Endothelial cell of umbilical vein (primary cell): ENCODE measurements around the gene PRKAR1B. TPM values are rescaled to one million over a fixed set of nuclear protein-coding genes. Genes with fewer than 3 reads are reported as not detected.

Source experiments
- BruUV-seq: library from RNA; stranded (reverse); fragments of 400-500 nt; replicated peaks from 2 replicates; lab custom pipeline; 2021; lab: Mats Ljungman, UMichigan
- CTCF ChIA-PET: fragments of 300-600, 350-600 bp; sonication (Branson Sonifier 250); formaldehyde crosslinking; loops from one replicate; lab custom pipeline; 2021; ENCODE audit warnings: antibody characterized with exemption, inconsistent platforms; lab: Charles Lee
- POLR2A ChIA-PET: fragments of 300-600, 350-600 bp; sonication (Branson Sonifier 250); formaldehyde crosslinking; loops from one replicate; lab custom pipeline; 2021; ENCODE audit warnings: antibody characterized with exemption, inconsistent platforms; lab: Charles Lee
- DNase-seq: peaks from one replicate; pipeline ENCODE4 v3.0.0-alpha.2; 2011; ENCODE audit warnings: low read depth, low spot score
- FAIRE-seq: peaks from 2 replicates; lab custom pipeline; 2011; peaks lifted over from hg19 to GRCh38; lab: Jason Lieb, UNC
- H2AFZ ChIP-seq: 2 replicates; pipeline ENCODE4 v1.6.0; 2012; ENCODE audit warnings: low read depth, low read length, control low read depth, inconsistent platforms
- H3K27ac ChIP-seq: 2 replicates; pipeline ENCODE4 v1.5.1; 2011; ENCODE audit warnings: low read depth, mild to moderate bottlenecking, control low read depth, low read length, moderate library complexity; ENCODE audit not compliant: insufficient read depth
- H3K27me3 ChIP-seq, 2 experiments: 2 replicates each; pipeline versions ENCODE4 v1.6.0 to v1.6.1; 2011; ENCODE audit warnings: low read length in 2 of 2, mixed read lengths in 1 of 2; ENCODE audit not compliant: control insufficient read depth in 2 of 2, insufficient read depth in 2 of 2
- H3K36me3 ChIP-seq, 2 experiments: 2 replicates in 1 of 2; 3 replicates in 1 of 2; pipeline ENCODE4 v1.5.1; 2011; ENCODE audit warnings: low read length in 2 of 2, mild to moderate bottlenecking in 1 of 2, moderate library complexity in 1 of 2; ENCODE audit not compliant: control insufficient read depth in 2 of 2, insufficient read depth in 2 of 2; ENCODE audit errors: extremely low read depth in 1 of 2
- H3K4me1 ChIP-seq: 3 replicates; pipeline ENCODE4 v1.5.1; 2011; ENCODE audit warnings: mild to moderate bottlenecking, low read length; ENCODE audit not compliant: control insufficient read depth, insufficient read depth; ENCODE audit errors: extremely low read depth
- H3K4me2 ChIP-seq: 2 replicates; pipeline ENCODE4 v1.6.1; 2011; ENCODE audit warnings: low read length, control low read depth, mixed read lengths; ENCODE audit not compliant: insufficient read depth
- H3K4me3 ChIP-seq, 3 experiments: fragments of 200-600 bp in 1 of 3; sonication (generic), shearing (Covaris generic) in 1 of 3; replicated peaks in 1 of 3; 2 replicates each; pipeline ENCODE4 v1.5.1; 2011 to 2016; ENCODE audit warnings: control low read depth in 3 of 3, low read length in 3 of 3, mild to moderate bottlenecking in 2 of 3, inconsistent platforms in 1 of 3, low read depth in 1 of 3, moderate library complexity in 1 of 3; ENCODE audit not compliant: insufficient read depth in 1 of 3
- H3K79me2 ChIP-seq: 2 replicates; pipeline ENCODE4 v1.6.0; 2012; ENCODE audit warnings: low read length, inconsistent platforms; ENCODE audit not compliant: control insufficient read depth, insufficient read depth
- H3K9ac ChIP-seq: replicated peaks from 2 replicates; pipeline ENCODE3; 2011; ENCODE audit warnings: low read length, control low read depth; ENCODE audit not compliant: insufficient read depth; ENCODE audit errors: extremely low read depth
- H3K9me1 ChIP-seq: replicated peaks from 3 replicates; pipeline ENCODE4 v1.6.0; 2011; ENCODE audit warnings: mild to moderate bottlenecking, low read length; ENCODE audit not compliant: control insufficient read depth, insufficient read depth; ENCODE audit errors: extremely low read depth
- H3K9me3 ChIP-seq: replicated peaks from 2 replicates; pipeline ENCODE4 v1.5.1; 2012; ENCODE audit warnings: low read length, inconsistent platforms; ENCODE audit not compliant: control insufficient read depth, insufficient read depth
- H4K20me1 ChIP-seq: replicated peaks from 2 replicates; pipeline ENCODE3; 2011; ENCODE audit warnings: mild to moderate bottlenecking, low read length; ENCODE audit not compliant: control insufficient read depth, insufficient read depth; ENCODE audit errors: extremely low read depth
- EZH2 ChIP-seq: IDR thresholded peaks from 2 replicates; pipeline ENCODE4 v1.6.1; 2012; ENCODE audit warnings: borderline replicate concordance, low read depth, mild to moderate bottlenecking, moderate library complexity, low read length, inconsistent platforms; ENCODE audit not compliant: severe bottlenecking
- FOS ChIP-seq: IDR thresholded peaks from 2 replicates; pipeline ENCODE4 v1.6.1; 2011; ENCODE audit warnings: mild to moderate bottlenecking, low read length, moderate library complexity, borderline replicate concordance; ENCODE audit not compliant: insufficient read depth
- GATA2 ChIP-seq: IDR thresholded peaks from 2 replicates; pipeline ENCODE4 v1.7.0; 2011; ENCODE audit warnings: low read depth, mild to moderate bottlenecking, moderate library complexity, mixed read lengths, low read length; ENCODE audit not compliant: insufficient read length, insufficient read depth
- JUN ChIP-seq: IDR thresholded peaks from 2 replicates; pipeline ENCODE4 v1.6.1; 2011; ENCODE audit warnings: borderline replicate concordance, low read depth; ENCODE audit not compliant: insufficient read length, insufficient read depth
- MYC ChIP-seq: IDR thresholded peaks from one replicate; pipeline ENCODE4 v1.6.1; 2011; ENCODE audit warnings: mild to moderate bottlenecking, low read depth, low read length
- POLR2A ChIP-seq: IDR thresholded peaks from 2 replicates; pipeline ENCODE4 v1.6.1; 2012; ENCODE audit warnings: low read depth, mild to moderate bottlenecking, control low read depth, low read length
- POLR2AphosphoS5 ChIP-seq: IDR thresholded peaks from 2 replicates; pipeline ENCODE4 v1.6.1; 2012; ENCODE audit warnings: low read depth, mild to moderate bottlenecking, control low read depth, low read length, moderate library complexity; ENCODE audit not compliant: insufficient read depth
- dilution Hi-C: fragments of 300-500 bp; cut with MboI; formaldehyde crosslinking; loops from one replicate; pipeline ENCODE4 v1.15.0; 2019; ENCODE audit warnings: low sequenced_read_pairs; ENCODE audit not compliant: extremely low pct_ligation_motif_present
- intact Hi-C: fragments of 100-400 bp; cut with micrococcal nuclease; formaldehyde crosslinking; loops from one replicate; pipeline ENCODE4 v1.10.0; 2022
- polyA plus RNA-seq, 4 experiments: library from polyadenylated mRNA; depleted of rRNA in 3 of 4; stranded (reverse) in 3 of 4; unstranded in 1 of 4; fragments of >200 nt; gene quantifications; 2 replicates each; pipeline versions ENCODE4 v1.2.1 to v1.2.3, GENCODE V29; 2011 to 2012; ENCODE audit warnings: missing spikeins in 1 of 4
- total RNA-seq: library from RNA; stranded (reverse); gene quantifications from 2 replicates; pipeline ENCODE4 v1.2.3, GENCODE V29; 2021
- TF ChIP-seq, protein P1 (sequence below): IDR thresholded peaks from 2 replicates; pipeline ENCODE4 v1.6.1; 2011; ENCODE audit not compliant: insufficient read depth, insufficient read length
- TF ChIP-seq, protein P2 (sequence below), 2 donors: IDR thresholded peaks; 1 replicate in 1 of 2; 2 replicates in 1 of 2; pipeline ENCODE4 v1.5.1; 2011; ENCODE audit warnings: low read length in 2 of 2, mild to moderate bottlenecking in 2 of 2, moderate library complexity in 2 of 2, control low read depth in 1 of 2, inconsistent platforms in 1 of 2, low read depth in 1 of 2; ENCODE audit not compliant: insufficient read depth in 1 of 2; ENCODE audit errors: extremely low read depth in 1 of 2

PRKAR1B gene
- total and polyA plus RNA-seq, 2 donors (not counting 3 experiments of a cell fraction or from before 2014, with no cell fraction given), result 15.4 to 29.2 TPM

DNA sequence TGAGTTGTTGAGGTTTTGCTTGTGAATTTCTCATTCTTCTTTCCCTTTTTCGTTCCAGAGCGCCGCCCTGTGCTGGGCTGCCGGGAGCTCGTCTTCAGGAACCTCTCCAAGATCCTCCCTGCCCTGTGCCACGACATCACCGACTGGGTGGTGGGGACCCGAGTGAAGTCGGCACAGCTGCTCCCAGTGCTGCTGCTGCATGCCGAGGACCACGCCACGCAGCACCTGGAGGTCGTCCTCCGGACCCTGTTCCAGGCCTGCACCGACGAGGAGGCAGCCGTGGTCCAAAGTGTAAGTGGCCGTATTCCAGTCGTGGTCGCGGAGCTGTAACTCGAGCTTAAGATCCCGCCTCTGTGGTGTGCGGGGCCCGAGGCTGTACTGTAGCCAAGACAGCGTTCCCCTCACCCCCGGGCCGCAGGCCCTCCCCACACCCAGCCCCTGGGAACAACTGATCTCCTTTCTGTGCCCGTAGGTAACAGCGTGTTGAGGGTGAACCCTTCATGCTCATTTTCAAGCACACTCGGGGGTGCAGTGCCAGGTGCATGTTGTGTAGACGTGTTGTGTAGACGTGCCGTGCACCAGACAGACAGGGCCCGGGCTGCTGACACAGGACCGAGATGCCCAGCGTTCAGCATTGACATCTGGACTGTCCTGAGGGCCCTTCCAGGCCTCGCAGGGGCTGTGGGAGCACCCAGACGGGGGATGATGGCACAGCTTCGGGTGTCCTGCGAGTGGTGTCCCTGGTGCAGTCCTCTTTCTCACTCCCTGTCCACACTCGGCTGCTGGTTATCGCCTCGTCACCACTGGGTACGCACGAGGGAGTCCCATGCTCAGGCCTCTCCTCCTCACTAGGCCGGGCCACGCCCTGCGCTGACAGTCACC is 27.7 kb upstream of the PRKAR1B start:
- DNase-seq, result no peak
- ChIA-PET CTCF (no interaction called here), POLR2A (no interaction called here)
- H3K27me3 ChIP-seq, result no peaks in the 10 kb centered on the region
- dilution Hi-C loops (no loop called here), intact Hi-C loops (no loop called here)
- H3K9me3 ChIP-seq, result no peaks in the 10 kb centered on the region
- no peak overlapping the region for H3K4me2 ChIP-seq
- no peak overlapping the region for H3K27ac ChIP-seq
- H3K9ac ChIP-seq, result no peak overlapping the region
- FAIRE-seq, result no peak
- no peaks in the 10 kb centered on the region for H3K79me2 ChIP-seq
- no TSS peak for BruUV-seq
- TF ChIP-seq POLR2AphosphoS5 (no peak), POLR2A (no peak), JUN (no peak), EZH2 (no peak), FOS (no peak), MYC (no peak), GATA2 (no peak)
- TF ChIP-seq, protein P1, sequence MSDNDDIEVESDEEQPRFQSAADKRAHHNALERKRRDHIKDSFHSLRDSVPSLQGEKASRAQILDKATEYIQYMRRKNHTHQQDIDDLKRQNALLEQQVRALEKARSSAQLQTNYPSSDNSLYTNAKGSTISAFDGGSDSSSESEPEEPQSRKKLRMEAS, result no peak
- TF ChIP-seq, protein P2, sequence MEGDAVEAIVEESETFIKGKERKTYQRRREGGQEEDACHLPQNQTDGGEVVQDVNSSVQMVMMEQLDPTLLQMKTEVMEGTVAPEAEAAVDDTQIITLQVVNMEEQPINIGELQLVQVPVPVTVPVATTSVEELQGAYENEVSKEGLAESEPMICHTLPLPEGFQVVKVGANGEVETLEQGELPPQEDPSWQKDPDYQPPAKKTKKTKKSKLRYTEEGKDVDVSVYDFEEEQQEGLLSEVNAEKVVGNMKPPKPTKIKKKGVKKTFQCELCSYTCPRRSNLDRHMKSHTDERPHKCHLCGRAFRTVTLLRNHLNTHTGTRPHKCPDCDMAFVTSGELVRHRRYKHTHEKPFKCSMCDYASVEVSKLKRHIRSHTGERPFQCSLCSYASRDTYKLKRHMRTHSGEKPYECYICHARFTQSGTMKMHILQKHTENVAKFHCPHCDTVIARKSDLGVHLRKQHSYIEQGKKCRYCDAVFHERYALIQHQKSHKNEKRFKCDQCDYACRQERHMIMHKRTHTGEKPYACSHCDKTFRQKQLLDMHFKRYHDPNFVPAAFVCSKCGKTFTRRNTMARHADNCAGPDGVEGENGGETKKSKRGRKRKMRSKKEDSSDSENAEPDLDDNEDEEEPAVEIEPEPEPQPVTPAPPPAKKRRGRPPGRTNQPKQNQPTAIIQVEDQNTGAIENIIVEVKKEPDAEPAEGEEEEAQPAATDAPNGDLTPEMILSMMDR (IDR thresholded peaks at IDR 0.05; ENCODE audit: extremely low read depth in 1 of 2, insufficient read depth in 1 of 2, low read depth in 1 of 2, low read length in 2 of 2), result no peak
- peaks cover 7 to 47% of the 10 kb centered on the region in 2 experiments for H3K36me3 ChIP-seq
- no peaks in the 10 kb centered on the region for H3K9me1 ChIP-seq
- H3K4me1 ChIP-seq, result no peaks in the 10 kb centered on the region
- no peak overlapping the region for H2AFZ ChIP-seq
- H3K4me3 ChIP-seq, result no peak overlapping the region
- H4K20me1 ChIP-seq, result no peaks in the 10 kb centered on the region
